Measurements from ENCODE around the gene MRNIP.

GRCh38 chr5:179820127-179820482, 38.5 kb downstream of the MRNIP start:
- TF ChIP-seq CTCF (IDR thresholded peaks at IDR 0.05) (no peak), POLR2A (IDR thresholded peaks at IDR 0.05) (no peak)
